ENCODE data around the gene TGM2. TPM values are rescaled to one million over a fixed set of nuclear protein-coding genes. Genes with fewer than 3 reads are reported as not detected.

TGM2 gene
- total RNA-seq, 1 experiment from 2014 or later, result 138 TPM

DNA sequence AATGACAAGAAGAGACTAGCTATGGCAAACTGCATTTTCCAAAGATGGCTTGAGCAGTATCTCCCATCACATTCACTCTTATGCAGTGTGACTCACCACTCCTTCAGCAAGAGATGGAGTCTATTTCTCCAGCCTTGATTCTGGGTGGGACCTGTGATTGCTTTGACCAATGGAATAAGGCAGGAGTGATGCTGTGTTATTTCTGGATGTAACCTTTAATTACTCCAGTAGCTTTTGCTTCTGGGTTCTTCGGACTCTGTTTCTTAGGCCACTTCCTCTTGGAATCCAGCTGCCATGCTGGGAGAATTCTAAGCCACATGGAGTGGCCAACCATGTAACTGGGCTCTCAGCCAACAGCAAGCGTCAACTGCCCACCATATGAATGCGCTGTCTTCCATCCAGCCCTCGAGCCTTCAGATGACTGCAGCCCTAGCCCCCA, 50.7 kb downstream of the TGM2 start:
- intact Hi-C loops (cut with micrococcal nuclease; ENCODE audit: unreplicated experiment), result no loop called here
- Mint-ChIP-seq H3K4me3 (ENCODE audit: unreplicated experiment) (no peak overlapping the region), H3K9me3 (ENCODE audit: unreplicated experiment) (peaks cover 15% of the 10 kb centered on the region), H3K36me3 (ENCODE audit: insufficient read depth, unreplicated experiment) (peaks cover 19% of the 10 kb centered on the region), H3K27ac (ENCODE audit: unreplicated experiment) (no peak overlapping the region), H3K27me3 (ENCODE audit: insufficient read depth, unreplicated experiment) (no peaks in the 10 kb centered on the region), H3K4me1 (ENCODE audit: low read depth, unreplicated experiment) (peaks cover 70% of the 10 kb centered on the region)
- TF ChIP-seq, protein P1, sequence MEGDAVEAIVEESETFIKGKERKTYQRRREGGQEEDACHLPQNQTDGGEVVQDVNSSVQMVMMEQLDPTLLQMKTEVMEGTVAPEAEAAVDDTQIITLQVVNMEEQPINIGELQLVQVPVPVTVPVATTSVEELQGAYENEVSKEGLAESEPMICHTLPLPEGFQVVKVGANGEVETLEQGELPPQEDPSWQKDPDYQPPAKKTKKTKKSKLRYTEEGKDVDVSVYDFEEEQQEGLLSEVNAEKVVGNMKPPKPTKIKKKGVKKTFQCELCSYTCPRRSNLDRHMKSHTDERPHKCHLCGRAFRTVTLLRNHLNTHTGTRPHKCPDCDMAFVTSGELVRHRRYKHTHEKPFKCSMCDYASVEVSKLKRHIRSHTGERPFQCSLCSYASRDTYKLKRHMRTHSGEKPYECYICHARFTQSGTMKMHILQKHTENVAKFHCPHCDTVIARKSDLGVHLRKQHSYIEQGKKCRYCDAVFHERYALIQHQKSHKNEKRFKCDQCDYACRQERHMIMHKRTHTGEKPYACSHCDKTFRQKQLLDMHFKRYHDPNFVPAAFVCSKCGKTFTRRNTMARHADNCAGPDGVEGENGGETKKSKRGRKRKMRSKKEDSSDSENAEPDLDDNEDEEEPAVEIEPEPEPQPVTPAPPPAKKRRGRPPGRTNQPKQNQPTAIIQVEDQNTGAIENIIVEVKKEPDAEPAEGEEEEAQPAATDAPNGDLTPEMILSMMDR (IDR thresholded peaks at IDR 0.05; ENCODE audit: insufficient read depth in 1 of 2, low read depth in 1 of 2, low read length in 1 of 2, severe bottlenecking in 1 of 2, unreplicated experiment in 1 of 2), result no peak
- DNase-seq, result no peak
- CTCF ChIA-PET, result interaction anchor here (0.9 to 4.1 kb wide), 10 partner anchors 9 to 112 kb away, joined by 3 to 42 read pairs (median 12); partner anchors contain the start of gene TGM2
- Histone ChIP-seq H3K36me3 (ENCODE audit: control insufficient read depth, insufficient read depth, low read length) (no peaks in the 10 kb centered on the region), H3K4me1 (peaks cover 71% of the 10 kb centered on the region), H3K9me3 (0 out of 2 replicates have a peak, but pooled peaks cover 3% of the 10 kb centered on the region), H3K27me3 (replicated peaks; ENCODE audit: control insufficient read depth, insufficient read depth, low read length) (no peaks in the 10 kb centered on the region), H3K4me3 (ENCODE audit: low read depth, low read length) (no peak overlapping the region)
- no TSS peak for BruUV-seq (replicated peaks)
- POLR2A ChIA-PET, result interaction anchor here (0.6 kb wide), 1 partner anchor 29 kb away, joined by 4 read pairs; no protein-coding TSS in a partner anchor

DNA sequence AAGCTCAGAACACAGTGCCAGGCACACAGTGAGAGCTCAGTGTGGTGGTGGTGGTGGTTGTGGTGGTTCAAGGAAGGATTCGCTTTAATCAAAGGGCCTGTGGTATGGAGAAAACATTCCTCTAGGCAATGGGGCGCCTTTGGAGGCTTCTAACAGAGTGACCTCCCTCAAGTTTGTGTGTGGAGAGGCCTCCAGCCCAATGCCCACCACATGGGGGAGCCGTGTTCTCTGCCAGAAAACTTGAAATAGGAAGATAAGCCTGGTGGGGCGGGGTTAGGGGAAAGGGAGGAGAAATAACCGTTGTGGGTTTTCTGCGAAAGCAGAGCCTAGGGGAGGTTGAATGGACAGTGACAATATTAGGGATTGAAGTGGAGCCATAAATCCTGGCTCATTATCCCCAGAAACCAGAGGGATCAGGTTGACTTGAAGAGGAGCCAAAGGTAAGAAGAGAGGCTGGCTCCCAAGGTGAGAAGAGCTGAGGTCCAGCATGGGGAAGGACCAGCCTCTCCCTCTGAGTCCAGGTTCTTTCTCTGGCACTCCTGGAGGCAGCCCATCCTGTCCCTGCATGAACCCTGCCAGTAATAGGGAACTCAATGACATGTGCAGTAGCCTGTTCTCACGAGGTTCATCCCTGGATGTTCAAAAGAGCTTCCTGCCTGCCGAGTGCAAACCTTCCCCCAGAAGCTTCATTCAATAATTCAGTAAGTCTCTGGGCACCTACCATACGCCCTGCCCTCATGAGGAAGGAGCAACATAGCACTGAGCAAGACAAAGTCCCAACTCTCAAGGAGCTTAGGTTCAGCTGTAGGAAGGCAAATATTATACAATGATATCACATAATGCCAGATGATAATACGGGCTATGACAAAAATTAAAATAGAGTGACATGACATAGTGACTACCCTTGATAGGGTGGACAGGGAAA, 51.4 kb downstream of the TGM2 start:
- H3K9me3 Mint-ChIP-seq (ENCODE audit: unreplicated experiment), result peaks cover 15% of the 10 kb centered on the region
- H3K4me1 Mint-ChIP-seq (ENCODE audit: low read depth, unreplicated experiment), result peaks cover 77% of the 10 kb centered on the region
- no peaks in the 10 kb centered on the region for H3K27me3 Mint-ChIP-seq (ENCODE audit: insufficient read depth, unreplicated experiment)
- BruUV-seq (replicated peaks), result no TSS peak
- H3K36me3 Mint-ChIP-seq (ENCODE audit: insufficient read depth, unreplicated experiment), result peaks cover 20% of the 10 kb centered on the region
- H3K27ac Mint-ChIP-seq (ENCODE audit: unreplicated experiment), result peak overlapping the region; percentile 34
- DNase-seq, result peak; percentile 93
- Histone ChIP-seq H3K27me3 (replicated peaks; ENCODE audit: control insufficient read depth, insufficient read depth, low read length) (no peaks in the 10 kb centered on the region), H3K9me3 (0 out of 2 replicates have a peak, but pooled peaks cover 3% of the 10 kb centered on the region), H3K4me1 (peaks cover 76% of the 10 kb centered on the region), H3K36me3 (ENCODE audit: control insufficient read depth, insufficient read depth, low read length) (no peaks in the 10 kb centered on the region), H3K4me3 (ENCODE audit: low read depth, low read length) (no peak overlapping the region)
- CTCF ChIA-PET, result interaction anchor here (0.9 to 4.1 kb wide), 11 partner anchors 10 to 113 kb away, joined by 3 to 42 read pairs (median 8); partner anchors contain the start of gene TGM2
- intact Hi-C loops (cut with micrococcal nuclease; ENCODE audit: unreplicated experiment), result loop anchor here (1.0 kb wide), 3 partner anchors 52 to 108 kb away; partner anchors contain the start of gene TGM2
- H3K4me3 Mint-ChIP-seq (ENCODE audit: unreplicated experiment), result peak overlapping the region; percentile 8
- TF ChIP-seq, protein P1 (IDR thresholded peaks at IDR 0.05; ENCODE audit: insufficient read depth in 1 of 2, low read depth in 1 of 2, low read length in 1 of 2, severe bottlenecking in 1 of 2, unreplicated experiment in 1 of 2), result peak; percentile 80 to 93
- POLR2A ChIA-PET, result interaction anchor here (0.6 kb wide), 2 partner anchors 30 kb away, joined by 3 to 4 read pairs; no protein-coding TSS in a partner anchor

DNA sequence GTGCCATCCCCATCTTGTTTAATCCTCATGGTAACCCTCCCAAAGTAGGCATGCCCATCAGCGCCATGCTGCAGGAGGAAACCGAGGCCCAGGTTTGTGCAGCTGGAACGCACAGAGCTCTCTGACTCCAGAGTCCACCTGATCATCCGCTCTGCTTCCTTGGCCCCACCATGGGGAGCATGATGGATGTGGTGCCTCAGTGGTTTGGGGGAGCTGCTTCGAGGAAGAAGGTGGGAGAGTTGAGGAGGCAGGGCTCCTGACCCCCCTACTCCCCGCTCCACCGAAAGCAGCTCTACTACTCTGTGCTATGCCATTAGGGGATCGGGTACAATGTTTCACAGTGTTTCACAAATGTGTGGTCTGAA, 52.2 kb downstream of the TGM2 start:
- no peaks in the 10 kb centered on the region for H3K36me3 ChIP-seq (ENCODE audit: control insufficient read depth, insufficient read depth, low read length)
- no peak for DNase-seq
- peaks cover 74% of the 10 kb centered on the region for H3K4me1 Mint-ChIP-seq (ENCODE audit: low read depth, unreplicated experiment)
- POLR2A ChIA-PET, result interaction anchor here (0.6 kb wide), 1 partner anchor 31 kb away, joined by 3 read pairs; no protein-coding TSS in a partner anchor
- no peaks in the 10 kb centered on the region for H3K27me3 ChIP-seq (replicated peaks; ENCODE audit: control insufficient read depth, insufficient read depth, low read length)
- H3K9me3 ChIP-seq, result 0 out of 2 replicates have a peak, but pooled peaks cover 3% of the 10 kb centered on the region
- peak overlapping the region; percentile 34 for H3K27ac Mint-ChIP-seq (ENCODE audit: unreplicated experiment)
- TF ChIP-seq, protein P1 (IDR thresholded peaks at IDR 0.05; ENCODE audit: insufficient read depth in 1 of 2, low read depth in 1 of 2, low read length in 1 of 2, severe bottlenecking in 1 of 2, unreplicated experiment in 1 of 2), result no peak
- H3K27me3 Mint-ChIP-seq (ENCODE audit: insufficient read depth, unreplicated experiment), result no peaks in the 10 kb centered on the region
- peaks cover 72% of the 10 kb centered on the region for H3K4me1 ChIP-seq
- peaks cover 20% of the 10 kb centered on the region for H3K36me3 Mint-ChIP-seq (ENCODE audit: insufficient read depth, unreplicated experiment)
- CTCF ChIA-PET, result interaction anchor here (0.7 to 4.1 kb wide), 9 partner anchors 10 to 112 kb away, joined by 3 to 42 read pairs (median 15); partner anchors contain the start of gene TGM2
- no peak overlapping the region for H3K4me3 ChIP-seq (ENCODE audit: low read depth, low read length)
- H3K9me3 Mint-ChIP-seq (ENCODE audit: unreplicated experiment), result peaks cover 15% of the 10 kb centered on the region
- H3K4me3 Mint-ChIP-seq (ENCODE audit: unreplicated experiment), result no peak overlapping the region
- no TSS peak for BruUV-seq (replicated peaks)
- intact Hi-C loops (cut with micrococcal nuclease; ENCODE audit: unreplicated experiment), result loop anchor here (1.0 kb wide), 3 partner anchors 52 to 108 kb away; partner anchors contain the start of gene TGM2

Measured in Caco-2 (cell line).